Fibroblast of pulmonary artery (primary cell): Measurements from ENCODE around the gene CNST.

Source experiments
- DNase-seq: peaks from one replicate; pipeline ENCODE4 v3.0.0-alpha.2; 2010; ENCODE audit warnings: low read depth
- H3K4me3 ChIP-seq: replicated peaks from 2 replicates; pipeline ENCODE4 v1.5.1; 2011; ENCODE audit warnings: low read depth, mild to moderate bottlenecking, control low read depth, low read length, moderate library complexity
- TF ChIP-seq, protein P1 (sequence below): IDR thresholded peaks from 2 replicates; pipeline ENCODE4 v1.5.1; 2011; ENCODE audit warnings: mild to moderate bottlenecking, control low read depth, low read length, inconsistent platforms; ENCODE audit errors: missing control alignments

The CNST gene, protein sequence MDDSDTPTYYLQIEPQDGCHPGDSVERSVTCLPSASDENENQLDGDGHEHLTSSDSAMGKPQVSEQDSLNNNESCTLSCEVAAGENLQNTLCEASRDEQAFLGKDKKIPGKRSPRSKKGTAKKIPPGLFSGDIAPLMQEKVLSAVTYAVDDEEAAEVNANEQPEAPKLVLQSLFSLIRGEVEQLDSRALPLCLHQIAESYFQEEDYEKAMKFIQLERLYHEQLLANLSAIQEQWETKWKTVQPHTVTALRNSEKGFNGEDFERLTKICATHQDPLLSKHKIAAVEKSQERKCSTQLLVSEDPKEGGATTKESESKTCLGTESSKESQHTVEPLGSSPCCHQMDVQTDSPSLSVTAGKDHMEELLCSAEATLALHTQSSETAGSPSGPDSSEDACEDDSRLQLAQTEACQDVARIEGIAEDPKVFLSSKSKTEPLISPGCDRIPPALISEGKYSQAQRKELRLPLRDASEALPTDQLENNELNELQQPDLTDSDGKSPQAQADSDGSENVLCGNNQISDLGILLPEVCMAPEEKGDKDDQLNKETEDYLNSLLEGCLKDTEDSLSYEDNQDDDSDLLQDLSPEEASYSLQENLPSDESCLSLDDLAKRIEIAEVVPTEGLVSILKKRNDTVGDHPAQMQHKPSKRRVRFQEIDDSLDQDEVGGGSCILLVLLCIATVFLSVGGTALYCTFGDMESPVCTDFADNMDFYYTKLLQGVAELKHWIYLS

DNA sequence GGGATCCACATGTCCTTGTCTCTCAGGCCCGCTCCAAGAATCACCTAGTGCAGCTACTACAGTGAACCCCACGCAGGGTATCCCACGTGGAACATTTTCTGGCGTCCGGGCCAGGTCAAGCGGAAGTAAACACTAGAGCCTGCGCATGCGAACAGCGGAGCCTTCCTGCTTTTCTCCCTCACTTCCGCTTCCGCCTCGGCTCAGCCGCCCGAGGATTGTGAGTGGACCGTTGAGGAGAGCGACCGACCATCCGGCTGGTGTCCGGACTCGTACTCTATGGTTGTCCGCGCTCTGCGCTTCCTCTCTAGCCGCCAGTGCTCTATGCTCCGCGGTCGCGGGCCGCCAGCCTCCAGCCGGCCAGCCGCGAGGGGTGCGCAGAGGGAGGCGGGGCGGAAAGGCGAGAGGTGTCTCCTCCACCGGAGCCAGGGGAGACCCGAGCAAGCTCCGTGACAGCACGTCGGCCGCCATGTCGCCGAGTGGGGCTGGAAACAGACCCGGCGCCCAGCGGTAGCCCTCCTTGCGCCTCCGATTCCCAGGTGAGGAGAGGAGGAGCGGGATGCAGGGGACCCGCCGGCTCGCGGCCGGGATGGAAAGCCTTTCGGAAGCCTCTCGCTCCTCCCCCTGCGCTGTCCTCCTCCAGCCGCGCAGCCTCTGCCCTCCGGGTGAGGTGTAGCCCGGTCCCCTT is at the start of gene CNST, which contains the start of gene TFB2M:
Gene CNST, plus strand, starts transcription at position 329 of the 685 bp plus-strand sequence. CDS start 25,107 bp downstream, outside the sequence.
Gene TFB2M, minus strand, starts transcription at position 134 of the 685 bp plus-strand sequence. Its CDS starts 123 bp downstream, at position 11.
- TF ChIP-seq, protein P1, sequence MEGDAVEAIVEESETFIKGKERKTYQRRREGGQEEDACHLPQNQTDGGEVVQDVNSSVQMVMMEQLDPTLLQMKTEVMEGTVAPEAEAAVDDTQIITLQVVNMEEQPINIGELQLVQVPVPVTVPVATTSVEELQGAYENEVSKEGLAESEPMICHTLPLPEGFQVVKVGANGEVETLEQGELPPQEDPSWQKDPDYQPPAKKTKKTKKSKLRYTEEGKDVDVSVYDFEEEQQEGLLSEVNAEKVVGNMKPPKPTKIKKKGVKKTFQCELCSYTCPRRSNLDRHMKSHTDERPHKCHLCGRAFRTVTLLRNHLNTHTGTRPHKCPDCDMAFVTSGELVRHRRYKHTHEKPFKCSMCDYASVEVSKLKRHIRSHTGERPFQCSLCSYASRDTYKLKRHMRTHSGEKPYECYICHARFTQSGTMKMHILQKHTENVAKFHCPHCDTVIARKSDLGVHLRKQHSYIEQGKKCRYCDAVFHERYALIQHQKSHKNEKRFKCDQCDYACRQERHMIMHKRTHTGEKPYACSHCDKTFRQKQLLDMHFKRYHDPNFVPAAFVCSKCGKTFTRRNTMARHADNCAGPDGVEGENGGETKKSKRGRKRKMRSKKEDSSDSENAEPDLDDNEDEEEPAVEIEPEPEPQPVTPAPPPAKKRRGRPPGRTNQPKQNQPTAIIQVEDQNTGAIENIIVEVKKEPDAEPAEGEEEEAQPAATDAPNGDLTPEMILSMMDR, result no peak
- H3K4me3 ChIP-seq, result peak within 1 kb of the TSS; percentile 99
- DNase-seq, result peak; percentile 99

DNA sequence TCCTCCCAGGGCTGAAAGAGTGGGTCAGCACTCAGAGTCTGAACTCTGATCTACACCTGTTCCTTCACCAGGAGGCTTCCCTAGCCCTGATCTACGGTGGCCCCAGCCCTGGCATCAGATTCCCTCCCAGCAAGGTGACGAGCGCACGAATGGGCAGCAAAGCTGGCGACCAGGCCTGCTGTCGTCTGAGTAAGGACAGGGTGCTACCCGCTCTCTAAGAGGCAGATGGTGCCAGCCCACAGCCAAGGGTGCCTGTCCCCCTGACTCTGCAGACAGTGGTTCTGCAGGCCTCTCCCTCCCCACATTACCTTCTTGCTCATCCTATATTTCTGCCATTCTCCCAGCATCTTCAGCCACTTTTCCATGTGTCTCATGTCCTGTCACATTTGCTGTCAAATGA is 48.9 kb upstream of the CNST start:
- no peak overlapping the region for H3K4me3 ChIP-seq
- TF ChIP-seq, protein P1, result no peak
- DNase-seq, result no peak

DNA sequence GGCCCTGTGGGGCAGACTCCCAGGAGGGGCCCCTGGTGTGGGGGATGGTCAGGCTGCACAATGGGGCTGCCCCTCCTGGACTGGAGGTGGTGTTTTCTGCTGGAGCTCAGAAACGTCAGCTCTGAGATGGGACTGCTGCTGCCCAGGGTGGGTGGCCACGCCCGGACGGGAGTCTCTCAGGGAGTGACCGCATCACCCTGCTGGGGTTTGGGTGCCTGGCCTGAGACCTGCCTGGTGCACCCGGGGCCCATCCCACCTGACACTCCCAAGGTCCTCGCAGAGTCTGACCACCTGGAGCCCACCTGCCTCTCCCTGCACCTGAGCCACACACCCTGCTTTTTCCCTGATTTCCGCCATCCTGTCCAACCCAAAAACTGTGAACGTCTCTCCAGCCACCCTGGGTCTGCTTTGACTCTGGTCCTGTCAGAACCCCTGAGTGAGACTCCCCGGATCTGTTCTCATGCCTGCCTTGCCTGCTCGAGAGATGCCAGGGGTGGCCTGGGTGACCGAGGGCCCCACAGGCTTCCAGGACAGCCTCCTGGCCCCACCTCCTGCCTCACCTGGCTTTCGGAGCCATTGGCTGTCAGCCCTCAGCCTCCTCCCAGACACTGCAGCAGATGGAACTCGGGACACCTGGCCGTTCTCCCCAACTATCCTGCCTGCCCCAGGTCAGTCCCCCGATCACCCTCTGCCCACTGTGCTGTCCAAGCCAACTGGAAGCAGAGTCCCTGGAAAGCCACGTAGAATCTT is 47.6 kb upstream of the CNST start:
- DNase-seq, result no peak
- TF ChIP-seq, protein P1, result no peak

DNA sequence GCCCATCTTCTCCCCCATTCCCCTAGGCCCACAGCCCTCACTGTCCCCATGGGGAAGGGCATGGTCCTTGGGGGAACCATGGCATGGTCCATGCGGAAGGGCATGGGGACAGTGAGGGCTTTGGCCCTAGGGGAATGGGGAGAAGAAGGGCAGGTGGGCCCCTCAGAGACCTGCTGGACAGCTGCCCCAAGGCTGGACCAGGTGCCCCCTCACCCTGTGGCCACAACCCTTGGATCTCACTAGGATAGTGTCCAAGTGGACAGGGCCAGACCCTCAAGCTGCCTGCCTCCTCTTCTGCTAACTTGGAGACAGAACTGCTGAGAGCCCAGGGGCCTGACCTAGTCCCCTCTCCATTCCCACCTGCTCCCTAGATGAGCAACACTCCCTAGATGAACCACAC is 46.7 kb upstream of the CNST start:
- no peak for DNase-seq
- TF ChIP-seq, protein P1, result no peak

More for the DNA sequence above, 47.6 kb upstream of the CNST start:
- no peak overlapping the region for H3K4me3 ChIP-seq

DNA sequence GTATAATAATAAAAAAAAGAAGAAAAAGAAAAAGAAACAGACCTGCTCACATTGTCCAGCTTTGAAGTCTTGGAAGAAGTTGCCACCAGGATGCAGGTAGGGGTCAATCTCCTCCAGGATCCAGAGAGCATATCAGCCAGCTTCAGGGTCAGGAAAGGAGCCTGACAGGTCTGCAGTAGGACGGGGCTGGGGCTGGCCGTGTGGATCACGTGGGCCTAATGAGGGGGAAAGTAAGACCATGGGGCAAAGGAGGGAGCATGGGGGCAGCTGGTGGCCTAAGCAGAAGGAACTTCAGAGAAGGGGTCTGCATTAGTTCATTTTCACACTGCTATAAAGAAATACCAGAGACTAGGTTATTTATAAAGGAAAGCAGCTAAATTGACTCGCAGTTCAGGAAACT is 39.9 kb upstream of the CNST start:
- TF ChIP-seq, protein P1, result no peak
- no peak overlapping the region for H3K4me3 ChIP-seq
- no peak for DNase-seq

More for the DNA sequence above, 46.7 kb upstream of the CNST start:
- no peak overlapping the region for H3K4me3 ChIP-seq

DNA sequence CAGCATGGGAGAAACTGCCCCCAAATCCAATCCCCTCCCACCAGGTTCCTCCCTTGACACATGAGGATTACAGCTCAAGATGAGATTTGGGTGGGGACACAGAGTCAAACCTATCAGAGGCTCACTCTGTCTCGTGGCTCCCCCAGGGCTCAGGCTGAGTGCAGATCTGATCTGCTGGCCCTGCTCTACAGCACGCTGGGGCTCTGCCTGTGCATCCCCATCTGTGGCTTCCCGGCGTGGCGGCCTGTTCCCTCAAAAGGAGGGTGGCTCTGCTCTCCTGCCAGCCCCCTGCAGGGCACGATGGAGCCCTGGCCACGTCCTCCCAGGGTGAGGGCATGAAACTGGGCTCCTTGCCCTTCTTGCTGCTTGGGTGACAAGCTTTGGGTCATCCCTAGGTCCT is 39.3 kb upstream of the CNST start:
- no peak overlapping the region for H3K4me3 ChIP-seq
- TF ChIP-seq, protein P1, result no peak
- no peak for DNase-seq
